Kidney tubule cell (primary cell): ENCODE data around the gene DNAH11.
A peak's percentile ranks its signal among the peaks of the same experiment; 100 is the strongest.
"Not testable (repeated sequence)": the region's sequence is repeated elsewhere in the genome, so short reads cannot be mapped to it uniquely, and the experiment has no call there.

Experiments
- DNase-seq: peaks from one replicate; pipeline ENCODE4 v3.0.0-alpha.2; 2018; ENCODE audit warnings: low spot score

DNAH11 gene

DNA sequence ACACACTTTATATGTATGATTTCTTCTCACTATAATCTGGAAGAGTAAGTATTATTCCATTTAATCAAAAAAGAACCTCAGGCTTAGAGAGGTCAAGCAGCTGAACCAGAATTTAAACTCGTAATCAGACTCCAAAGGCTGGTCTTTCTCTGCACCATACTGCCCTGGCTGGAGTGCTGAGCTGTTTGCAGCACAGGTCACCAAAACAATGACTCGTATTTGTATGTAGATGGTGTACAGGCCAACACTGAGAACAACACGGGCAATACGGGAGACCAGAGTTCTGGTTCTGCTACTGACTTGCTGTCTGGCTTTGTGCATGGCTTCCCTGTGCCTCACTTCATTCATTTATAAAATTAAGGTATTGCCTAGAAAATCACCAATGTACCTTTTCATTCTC, 344.9 kb downstream of the DNAH11 start:
- DNase-seq = no peak

DNA sequence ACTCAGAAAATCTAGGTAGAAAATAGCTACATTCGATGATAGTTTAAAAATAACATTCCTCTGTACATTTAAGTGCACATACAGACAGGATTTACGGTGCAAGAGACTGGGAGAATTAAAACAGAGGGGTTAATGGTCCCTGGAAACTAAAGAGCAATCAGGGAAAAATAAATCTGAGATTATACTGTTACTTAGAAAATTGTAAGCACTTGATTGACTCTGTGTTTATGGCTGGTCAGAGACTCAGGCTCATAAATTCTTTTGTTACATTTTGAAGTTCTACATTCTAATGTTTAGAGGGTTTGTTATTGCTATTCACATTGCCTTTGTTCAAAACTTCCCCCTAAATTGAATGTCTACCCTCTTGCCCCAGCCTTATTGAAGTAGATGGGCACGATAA, 348.5 kb downstream of the DNAH11 start:
- DNase-seq = no peak

DNA sequence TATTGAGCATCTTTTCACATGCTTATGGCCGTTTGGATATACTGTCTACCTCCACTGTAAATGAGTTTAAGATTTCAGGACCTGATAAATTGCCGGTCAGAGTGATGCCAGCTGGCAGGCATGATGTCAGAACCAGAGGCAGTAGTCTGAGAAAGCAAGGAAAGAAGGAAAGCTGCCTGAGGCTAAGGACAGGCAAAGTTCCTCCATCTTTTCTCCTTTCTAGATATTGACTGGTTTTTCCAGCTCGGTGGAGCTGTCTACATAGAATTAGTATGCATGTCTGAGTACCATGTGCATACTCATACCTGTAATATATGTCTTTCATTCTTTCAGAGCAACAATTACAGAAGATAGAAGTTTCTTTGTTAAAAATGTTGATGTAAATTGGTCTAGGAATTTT, 350.6 kb downstream of the DNAH11 start:
- no peak for DNase-seq

DNA sequence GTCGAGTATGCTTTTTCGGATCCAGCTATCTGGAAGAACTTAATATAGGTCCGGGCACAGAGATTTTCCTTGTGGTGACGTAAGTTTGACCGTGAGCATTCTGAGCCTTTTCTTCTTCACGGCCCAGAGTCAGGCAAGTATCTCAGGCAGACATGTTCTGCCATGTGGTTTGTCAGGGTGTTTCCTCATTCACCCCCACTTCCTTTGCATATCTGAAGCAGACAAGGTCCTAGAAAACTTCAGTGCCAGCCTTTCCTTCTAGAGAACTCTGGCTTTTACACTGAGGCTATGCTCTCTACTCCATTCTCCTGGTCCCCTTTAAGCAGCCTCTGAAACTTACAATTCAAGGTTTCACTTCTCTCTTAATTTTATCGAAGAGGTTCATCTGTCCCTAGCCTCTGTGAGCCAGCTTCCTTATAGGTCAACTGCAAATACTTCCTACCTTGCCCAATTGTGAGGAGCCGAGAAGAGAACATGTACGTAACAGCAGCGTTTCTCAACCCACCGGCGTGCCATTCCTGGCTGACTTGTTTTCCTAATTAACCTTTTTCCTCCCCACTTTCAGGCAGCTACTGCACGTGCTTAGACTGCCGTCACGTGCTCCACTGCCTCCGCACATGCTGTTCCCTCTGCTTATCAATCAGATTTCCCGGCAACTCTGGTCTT, 355.6 kb downstream of the DNAH11 start:
- DNase-seq = no peak

DNA sequence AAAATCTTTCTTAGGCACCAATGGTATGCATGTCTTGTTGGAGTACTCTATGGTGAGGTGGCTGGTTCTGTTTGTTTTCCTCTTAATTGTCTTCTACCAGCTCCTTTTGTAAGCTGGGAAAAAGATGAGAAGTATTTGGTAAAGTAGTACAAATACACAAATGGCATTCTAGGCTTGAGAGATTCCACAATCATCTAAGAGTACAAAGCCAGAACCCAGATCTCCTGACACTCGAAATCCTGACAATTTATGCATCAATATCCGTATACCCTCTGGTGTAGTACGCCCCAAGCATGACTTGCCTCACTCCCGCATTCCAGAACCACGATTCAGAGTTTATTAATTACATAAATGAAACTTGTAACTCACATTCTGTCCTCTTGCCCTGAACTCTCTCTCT, 359.4 kb downstream of the DNAH11 start:
- peak; percentile 17 for DNase-seq

DNA sequence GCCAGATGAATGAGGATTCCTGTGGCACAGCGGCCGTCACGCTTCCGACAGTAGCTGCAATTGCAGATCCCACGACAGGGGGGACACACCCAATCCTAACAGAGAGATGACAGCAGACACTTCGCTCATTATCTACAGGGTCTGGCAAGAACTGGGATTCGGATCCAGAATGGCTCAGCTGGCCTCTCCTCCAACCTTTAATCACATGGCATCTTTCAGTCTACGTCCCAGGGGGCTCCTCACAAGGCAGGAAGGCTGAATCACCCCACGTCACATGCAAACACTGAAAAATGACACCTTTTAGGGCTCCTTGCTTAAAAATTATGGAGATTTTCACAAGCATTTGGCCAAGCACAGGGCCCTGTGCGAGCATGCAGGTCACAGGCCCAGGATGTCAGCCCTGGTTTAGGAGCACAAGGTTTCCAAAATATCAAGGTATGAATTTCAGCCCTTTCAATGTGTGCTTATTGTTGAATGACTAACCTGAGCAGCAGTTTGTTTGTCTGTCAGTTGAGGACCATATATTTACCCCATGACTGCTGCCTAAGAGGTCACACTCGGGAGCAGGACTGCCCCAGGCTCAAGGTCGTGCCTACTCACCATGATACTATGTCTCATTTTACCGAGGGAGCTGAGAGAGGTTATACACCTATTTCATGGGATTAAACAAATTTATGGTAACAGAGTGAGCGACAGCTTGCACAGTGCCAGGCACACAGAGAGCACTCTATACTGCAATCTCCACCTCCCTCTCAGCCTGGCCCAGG, 360.4 kb downstream of the DNAH11 start:
- no peak for DNase-seq

DNA sequence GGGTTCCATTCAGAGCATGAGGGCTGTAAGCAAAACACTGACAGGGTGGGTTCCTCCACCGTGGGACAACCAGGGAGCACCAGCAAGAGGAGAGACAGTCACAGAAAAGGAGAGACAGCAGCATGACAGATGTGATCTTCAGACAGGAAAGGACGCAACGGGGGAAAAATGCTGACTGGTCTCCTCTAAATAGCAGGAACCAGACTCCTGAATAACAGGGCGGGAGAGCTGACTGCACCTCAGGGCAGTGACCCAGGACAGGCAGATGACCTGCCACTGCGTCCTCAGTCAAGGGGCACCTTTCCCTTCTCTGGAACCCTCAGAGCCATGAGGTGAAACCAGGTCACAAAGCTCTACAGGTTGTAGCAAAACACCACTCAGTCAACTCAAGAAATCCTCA, 365.9 kb downstream of the DNAH11 start:
- DNase-seq = no peak

DNA sequence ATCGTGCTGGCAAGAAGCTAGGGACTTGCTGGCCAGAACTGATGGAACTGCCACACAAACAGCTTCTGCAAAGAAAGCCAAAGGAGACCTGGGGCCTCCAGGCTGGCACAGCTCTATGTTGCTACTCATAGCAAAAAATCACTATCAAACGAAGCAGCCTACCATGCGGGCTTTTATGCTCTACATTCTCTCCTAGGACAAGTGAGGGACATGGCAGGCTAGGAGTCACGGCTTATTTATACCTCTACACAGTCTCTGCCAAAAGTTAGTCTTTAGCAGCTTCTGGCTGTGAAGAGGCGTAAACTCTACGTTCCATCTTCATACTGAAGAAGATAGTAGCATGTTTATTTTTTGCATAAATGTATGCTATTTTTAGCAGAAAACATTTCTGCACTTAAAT, 367.4 kb downstream of the DNAH11 start:
- no peak for DNase-seq

DNA sequence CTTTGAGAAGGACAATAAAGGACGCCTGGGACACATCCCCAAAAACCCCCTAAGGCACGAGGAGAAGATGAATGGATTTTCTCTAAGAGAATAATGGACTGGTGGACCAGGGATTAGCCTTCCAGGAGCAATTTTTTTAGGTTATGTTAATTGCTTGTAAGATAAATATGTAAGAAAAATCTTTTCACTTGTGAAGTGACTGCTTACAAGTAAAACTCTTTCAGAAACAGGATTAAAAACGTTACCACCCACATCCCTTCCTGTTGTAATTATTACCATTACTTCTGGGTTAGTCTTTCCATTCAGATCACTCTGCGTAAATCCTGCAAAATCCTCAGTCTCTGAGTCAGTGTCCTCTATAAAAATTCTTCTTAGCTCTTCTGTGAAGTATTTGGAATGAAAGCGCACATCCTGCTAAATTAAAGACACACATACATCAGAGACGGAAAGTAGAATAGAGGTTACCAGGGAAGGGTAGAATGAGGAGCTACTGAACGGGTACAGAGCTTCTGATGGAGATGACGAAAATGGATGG, 368.6 kb downstream of the DNAH11 start:
- DNase-seq = peak; percentile 15

DNA sequence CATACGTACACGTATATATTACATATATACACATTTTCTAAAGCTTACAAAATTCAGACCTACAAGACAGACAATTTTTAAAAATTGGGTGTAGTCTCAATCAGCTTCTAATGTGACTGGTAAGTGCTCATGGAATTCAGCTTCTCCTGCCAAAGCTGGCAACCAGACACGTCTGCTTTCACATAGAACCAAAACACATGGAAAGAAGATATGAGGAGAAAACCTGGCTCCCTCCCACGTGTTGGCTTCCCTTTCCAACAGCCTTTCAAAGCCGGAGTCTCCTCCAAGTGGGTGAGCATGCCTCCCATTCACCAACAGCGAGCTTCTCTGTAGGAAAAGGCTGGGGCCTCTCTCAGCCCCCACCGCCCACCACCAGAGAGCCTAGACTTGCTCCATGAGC, 369.5 kb downstream of the DNAH11 start:
- no peak for DNase-seq

DNA sequence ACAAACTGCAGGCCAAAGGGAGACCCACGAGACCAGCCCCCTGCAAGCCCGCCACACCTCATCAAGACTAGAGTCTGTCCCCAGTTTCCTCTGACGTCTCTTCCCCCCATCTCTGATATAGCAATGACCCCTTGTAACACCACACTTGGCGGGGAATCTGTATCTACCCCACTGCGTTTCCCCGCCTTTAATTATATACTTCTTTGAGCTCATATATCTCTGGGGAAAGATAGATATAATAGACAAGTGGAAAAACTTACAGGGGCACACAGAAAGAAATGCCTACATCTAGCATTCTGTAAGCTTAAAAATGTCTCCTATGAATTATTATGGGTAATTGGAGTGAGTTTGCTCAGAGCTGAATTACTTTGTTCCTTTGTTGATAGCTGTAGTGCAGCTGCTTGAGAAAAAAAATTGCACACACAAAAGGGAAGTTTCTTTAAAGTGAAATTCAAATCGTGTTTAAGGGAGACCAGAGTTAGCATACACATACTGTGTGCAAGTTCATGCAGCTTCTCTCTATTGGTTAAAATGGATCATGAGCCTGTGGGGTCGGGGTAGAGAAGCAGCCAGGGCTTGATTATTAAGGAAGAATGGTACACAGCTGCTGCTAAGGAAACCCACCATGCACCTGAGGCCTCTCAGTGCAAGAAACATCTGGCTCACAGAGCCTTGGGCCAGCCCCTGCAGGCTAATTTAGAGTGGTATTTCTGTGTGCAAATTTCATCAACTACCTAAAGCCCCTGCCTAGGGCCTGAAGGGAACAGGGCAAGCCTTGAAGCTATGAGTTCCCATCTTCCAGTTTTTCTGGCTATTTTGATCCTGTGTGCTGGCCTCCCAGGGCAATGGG, 370.3 kb downstream of the DNAH11 start:
- no peak for DNase-seq

DNA sequence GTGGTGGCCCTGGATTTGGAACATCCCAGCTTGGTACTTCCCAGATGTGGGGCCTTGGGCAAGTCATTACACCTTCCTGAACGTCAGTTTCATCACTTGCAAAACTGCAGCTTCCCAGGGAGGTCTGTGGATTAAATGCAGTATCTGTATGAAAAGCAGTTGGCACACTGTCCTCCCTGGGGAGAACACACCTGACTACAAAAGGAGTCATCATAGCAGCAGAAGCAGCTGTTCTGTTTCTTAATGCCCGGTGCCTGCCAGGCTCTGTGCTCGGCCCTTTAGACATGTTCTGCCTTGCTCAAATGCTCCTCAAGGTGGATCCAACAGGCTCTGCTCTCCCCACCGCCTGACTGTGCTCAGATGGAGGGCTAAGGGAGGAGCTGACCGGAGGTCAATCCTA, 371.8 kb downstream of the DNAH11 start:
- DNase-seq = no peak

DNA sequence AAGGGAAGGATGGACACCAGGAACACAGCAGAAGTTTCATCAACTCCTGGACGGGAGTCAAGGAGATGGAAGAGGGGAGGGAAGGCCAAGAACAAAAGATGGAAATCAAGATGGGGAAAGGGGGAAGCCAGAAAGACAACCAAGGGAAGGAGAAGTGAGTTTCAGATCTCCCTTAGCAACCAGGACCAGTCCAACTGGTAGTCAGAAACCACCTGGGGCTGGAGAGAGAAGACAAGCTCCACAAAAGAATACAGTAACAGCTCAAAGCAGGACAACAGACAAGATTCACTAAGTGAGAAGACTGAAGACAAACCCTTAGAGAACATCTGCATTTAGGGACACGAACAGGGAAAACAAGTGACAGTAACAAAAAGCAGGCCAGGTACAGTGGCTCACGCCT, 372.3 kb downstream of the DNAH11 start:
- DNase-seq = no peak

DNA sequence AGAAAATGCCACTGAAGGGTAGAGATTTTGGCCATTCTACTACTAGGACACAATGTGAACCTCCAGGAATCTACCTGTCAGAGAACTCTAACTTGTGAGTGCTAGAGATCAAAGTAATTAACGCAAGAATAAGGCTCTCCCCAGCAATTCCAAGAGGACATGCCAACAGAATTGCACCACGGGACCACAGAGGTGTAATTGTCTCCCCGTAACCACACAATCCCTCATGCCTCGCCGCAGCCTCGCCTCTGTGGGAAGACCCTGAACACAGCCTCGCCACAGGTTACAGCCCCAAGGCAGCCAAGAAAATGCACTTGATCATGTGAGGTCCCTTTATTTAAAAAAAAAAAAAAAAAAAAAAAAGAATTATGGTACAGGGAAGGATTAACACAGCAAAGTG, 373.3 kb downstream of the DNAH11 start:
- DNase-seq = no peak

DNA sequence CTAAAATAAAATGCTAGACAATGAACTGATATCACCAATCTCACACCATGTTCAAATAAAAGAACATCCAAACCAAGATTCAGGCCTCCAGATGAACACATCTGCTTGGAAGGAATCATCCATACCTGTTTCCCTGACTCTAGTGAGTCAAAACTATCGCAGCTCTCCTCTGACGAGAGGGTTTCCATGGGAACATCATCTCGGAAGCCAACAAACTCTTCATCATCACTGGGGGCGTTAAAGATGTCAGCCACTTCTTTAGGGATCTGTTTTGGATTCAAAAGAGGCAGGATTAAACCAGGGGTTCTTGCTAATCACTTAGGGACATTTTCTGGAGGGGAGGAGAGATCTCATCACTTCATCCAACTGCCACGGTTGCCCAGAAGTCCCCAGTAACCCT, 373.8 kb downstream of the DNAH11 start:
- DNase-seq = no peak

DNA sequence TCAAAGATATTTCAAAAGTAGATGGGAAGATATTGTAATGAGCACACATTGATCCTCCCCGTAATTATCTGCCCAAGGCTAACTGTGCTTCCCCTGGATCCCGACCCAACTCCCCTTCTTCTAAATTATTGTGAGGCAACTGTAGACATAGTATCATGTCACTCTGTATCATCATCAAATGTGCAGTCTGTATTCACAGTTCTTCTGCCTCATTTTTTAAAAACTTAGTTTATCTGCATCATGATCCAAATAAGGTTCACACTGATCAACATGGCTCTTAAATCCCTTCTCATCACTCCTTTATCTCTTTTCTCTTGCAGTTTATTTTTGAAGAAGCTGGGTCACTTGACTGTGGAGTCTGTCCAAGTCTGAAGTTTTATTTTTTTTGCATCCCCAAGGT, 375.4 kb downstream of the DNAH11 start:
- DNase-seq = no peak

DNA sequence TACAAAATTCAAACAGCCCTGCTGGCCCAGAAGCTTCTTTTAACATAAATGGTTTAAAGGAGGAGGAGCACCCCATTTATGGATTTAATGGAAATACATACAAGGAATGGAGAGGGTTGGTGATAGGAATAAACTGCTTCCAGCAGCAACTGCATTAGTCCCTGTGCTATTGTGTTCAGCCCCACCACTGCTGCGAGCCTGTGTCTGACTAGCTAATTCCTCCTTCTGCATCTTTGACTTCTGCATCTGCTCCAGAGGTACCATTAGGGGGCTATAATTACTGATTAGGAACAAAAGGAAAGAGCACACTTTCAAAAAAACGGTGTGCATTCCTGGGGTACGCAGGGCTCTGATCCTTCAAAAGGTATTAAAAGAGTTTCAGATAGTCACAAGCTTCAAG, 378.1 kb downstream of the DNAH11 start:
- no peak for DNase-seq

DNA sequence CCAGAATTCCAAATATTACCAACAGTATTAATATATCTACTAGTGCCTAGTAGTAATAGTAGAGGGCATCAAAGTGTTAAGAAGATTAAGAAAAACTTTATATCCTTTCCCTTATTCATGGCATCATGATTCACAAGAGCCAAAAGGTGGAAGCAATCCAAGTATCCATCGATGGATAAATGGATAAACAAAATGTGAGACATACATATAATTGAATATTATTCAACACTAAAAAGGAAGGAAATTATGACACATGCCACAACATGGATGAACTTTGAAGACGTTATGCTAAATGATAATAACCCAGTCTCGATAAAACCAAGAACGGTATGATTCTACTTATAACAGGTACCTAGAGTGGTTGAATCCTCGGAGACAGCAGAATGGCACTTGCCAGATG, 379.8 kb downstream of the DNAH11 start:
- no peak for DNase-seq

DNA sequence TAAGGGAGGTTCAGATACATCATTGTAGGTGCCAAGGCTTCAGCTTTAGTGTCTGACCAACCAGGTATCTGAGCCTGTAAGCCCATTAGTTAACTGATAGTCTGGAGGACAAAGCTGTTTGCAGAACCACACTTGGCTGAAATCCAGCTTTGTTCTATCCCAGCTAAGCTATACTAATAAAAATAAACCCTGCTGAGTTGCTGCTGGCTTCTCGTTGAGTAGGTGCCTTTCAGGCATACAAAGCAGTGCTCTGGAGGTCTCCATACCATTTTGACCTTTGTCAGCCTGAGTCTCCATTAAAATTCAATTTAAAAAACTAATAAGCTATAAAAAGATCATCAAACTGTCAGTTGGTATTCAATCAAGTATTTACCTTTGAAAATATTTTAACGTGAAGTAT, 380.8 kb downstream of the DNAH11 start:
- peak; percentile 22 for DNase-seq

DNA sequence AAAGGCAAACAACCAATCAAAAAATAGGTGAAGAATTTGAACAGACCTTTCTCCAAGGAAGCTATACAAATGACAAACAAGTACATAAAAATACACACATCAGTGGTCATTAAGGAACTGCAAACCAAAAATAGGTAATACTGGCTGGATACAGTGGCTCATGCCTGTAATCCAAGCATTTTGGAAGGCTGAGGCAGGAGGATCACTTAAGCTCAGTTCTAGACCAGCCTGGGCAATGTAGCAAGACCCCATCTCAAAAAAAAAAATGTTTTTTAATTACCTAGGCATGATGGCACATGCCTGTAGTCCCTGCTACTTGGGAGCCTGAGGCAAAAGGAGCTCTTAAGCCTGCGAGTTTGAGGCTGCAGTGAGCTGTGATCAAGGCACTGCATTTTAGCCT, 383.6 kb downstream of the DNAH11 start:
- DNase-seq = no peak

DNA sequence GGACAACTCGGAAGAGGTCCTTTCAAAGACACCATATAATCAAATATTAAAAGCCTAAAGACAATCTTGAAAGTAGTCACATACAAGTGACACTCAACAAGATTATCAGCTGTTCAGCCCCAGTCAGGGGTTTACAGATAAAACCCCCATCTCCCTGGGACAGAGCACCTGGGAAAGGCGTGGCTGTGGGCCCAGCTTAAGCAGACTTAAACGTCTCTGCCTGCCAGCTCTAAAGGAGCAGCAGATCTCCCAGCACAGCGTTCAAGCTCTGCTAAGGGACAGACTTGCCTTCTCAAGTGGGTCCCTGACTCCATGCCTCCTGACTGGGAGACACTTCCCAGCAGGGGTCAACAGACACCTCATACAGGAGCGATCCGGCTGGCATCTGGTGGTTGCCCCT, 384.9 kb downstream of the DNAH11 start:
- DNase-seq = no peak

DNA sequence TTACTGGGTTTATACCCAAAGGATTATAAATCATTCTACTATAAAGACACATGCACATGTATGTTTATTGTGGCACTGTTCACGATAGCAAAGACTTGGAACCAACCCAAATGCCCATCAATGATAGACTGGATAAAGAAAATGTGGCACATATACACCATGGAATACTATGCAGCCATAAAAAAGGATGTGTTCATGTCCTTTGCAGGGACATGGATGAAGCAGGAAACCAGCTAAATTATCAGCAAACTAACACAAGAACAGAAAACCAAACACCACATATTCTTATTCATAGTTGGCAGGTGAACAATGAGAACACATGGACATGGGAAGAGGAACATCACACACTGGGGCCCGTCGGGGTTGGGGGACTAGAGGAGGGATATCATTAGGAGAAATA, 390.5 kb downstream of the DNAH11 start:
- not testable (repeated sequence) for DNase-seq

DNA sequence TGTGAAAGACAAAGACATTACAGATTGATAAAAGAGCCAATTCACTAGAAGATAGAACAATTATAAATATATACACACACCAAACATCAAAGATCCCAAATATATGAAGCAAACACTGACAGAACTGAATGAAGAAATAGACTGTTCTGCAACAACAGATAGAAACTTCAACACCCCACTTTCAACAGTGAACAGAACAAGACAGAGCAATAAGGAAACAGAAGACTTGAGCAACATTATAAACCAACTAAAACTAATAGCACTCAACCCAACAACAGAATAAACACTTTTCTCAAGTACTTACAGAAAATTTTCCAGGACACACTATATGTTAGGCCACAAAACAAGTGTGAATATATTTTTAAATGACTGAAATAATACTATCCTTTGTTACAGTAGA, 392.0 kb downstream of the DNAH11 start:
- DNase-seq = no peak
